LNCaP clone FGC (cell line): ENCODE data around the gene CA7.
"Not testable (repeated sequence)": the region's sequence is repeated elsewhere in the genome, so short reads cannot be mapped to it uniquely, and the experiment has no call there.

Experiments used
- DNase-seq: peaks from one replicate; pipeline ENCODE4 v3.0.0-alpha.2; 2011; ENCODE audit warnings: low read depth
- H3K4me3 ChIP-seq: 2 replicates; pipeline ENCODE4 v1.5.1; 2011; ENCODE audit warnings: mild to moderate bottlenecking, low read depth, low read length, control low read depth
- TF ChIP-seq, protein P1 (sequence below): IDR thresholded peaks from 2 replicates; pipeline ENCODE4 v1.5.1; 2012; ENCODE audit warnings: mild to moderate bottlenecking; ENCODE audit not compliant: control insufficient read depth, insufficient read depth; ENCODE audit errors: extremely low read depth

The CA7 gene

GRCh38 chr16:66857437-66857836, 13.2 kb downstream of the CA7 start:
- TF ChIP-seq, protein P1, sequence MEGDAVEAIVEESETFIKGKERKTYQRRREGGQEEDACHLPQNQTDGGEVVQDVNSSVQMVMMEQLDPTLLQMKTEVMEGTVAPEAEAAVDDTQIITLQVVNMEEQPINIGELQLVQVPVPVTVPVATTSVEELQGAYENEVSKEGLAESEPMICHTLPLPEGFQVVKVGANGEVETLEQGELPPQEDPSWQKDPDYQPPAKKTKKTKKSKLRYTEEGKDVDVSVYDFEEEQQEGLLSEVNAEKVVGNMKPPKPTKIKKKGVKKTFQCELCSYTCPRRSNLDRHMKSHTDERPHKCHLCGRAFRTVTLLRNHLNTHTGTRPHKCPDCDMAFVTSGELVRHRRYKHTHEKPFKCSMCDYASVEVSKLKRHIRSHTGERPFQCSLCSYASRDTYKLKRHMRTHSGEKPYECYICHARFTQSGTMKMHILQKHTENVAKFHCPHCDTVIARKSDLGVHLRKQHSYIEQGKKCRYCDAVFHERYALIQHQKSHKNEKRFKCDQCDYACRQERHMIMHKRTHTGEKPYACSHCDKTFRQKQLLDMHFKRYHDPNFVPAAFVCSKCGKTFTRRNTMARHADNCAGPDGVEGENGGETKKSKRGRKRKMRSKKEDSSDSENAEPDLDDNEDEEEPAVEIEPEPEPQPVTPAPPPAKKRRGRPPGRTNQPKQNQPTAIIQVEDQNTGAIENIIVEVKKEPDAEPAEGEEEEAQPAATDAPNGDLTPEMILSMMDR, result no peak
- DNase-seq, result no peak
- H3K4me3 ChIP-seq, result no peak overlapping the region

DNA sequence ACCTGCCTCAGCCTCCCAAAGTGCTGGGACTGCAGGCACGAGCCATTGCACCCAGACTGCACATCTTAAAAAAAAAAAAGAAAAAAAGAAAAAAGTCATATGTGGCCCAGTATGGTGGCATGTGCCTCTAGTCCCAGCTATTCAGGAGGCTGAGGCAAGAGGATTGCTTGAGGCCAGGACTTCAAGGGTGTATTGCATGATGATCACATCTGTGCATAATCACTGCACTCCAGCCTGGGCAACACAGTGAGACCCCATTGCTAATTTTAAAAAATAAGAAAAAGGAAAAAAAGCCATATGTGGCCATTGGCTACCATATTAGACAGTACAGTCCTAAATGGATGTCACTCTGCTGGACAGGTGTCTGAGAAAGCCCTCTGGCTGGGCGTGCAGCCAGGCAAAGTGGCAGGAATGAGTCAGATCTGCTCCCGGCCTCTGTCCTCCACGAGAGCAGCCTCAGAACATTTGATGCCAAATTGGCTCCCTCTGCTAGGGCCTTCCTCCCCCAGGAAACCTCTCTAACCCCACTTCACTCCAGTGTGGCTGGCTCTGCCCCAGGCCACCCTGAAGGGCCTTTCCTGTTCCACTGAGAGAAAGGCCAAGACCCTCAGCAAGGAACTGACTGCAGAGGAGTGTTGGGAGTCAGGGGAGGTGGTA, 14.7 kb downstream of the CA7 start:
- peak; percentile 28 for DNase-seq
- H3K4me3 ChIP-seq, result no peak overlapping the region
- TF ChIP-seq, protein P1, result no peak

DNA sequence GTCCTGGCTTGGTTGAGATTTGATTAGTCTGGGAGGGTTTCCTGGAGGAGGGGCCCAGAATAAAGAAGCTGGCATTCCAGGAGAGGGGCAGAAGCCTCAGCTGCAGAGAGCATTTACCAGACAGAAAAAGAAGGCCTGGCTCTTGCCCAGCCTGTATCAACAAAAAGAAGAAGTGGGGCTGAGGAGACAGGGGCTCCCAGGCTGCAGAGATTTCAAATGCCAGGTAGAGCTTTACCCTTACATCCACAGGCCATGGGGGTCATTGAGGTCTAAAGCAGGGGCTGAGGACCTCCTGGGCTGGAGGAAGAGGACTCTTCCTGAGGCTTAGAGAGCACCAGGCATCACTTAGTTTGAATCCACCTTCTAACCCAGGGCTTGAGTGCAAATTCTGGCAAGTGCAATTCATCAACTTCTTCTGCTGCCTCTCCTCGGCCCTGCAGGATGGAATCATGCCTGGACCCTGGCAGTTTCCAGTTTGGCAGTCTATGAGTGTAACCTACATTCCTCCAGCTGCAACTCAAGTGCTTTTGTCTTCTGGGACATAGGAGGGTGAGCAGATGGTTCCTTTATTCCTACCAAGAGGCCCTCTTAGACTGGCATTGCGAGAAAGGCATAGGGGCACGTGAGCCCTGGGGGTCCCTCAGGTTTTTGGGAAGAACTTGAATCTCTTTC, 15.3 kb downstream of the CA7 start:
- no peak overlapping the region for H3K4me3 ChIP-seq
- DNase-seq, result no peak
- TF ChIP-seq, protein P1, result no peak

DNA sequence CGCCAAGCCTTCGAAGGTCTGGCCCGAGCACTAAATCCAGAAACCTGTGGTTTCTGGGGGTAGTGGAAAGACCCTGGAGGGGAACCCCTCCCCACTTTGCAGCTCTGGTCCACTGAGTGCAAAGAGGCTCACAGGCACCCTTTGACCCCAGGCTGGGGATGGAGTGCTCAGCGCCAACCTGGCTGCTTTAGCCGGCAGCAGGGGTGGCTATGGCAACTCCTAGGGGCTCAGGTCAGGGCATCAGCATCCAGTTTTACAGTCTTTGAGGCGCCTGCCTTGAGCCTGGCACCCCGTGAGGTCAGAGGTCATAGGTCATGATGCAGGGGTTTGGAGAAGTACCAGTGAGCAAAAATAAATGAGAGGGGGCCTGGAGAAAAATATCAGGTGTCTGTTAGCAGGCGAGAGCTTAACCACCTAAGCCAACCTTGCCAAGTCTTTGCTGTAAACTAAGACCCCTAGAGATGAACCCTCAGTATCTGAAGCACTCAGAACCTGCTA, 17.9 kb downstream of the CA7 start:
- no peak for DNase-seq
- TF ChIP-seq, protein P1, result no peak
- H3K4me3 ChIP-seq, result no peak overlapping the region

DNA sequence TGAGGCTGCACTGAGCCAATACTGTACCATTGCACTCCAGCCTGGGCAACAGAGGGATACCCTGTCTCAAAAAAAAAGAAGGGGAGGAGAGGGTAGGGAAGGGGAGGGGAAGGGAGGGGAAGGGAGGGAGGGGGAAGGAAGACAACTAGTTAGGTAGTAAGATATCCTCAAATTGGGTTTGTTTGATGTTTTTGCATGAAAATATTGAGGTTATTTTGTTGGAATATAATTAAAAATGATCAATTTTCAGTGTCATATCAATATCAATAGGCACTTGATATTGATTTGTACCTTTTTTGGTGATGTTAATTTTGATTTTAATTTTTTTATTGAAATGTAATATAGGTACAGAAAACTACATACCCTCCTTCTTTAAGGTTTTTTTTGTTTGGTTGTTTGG, 19.5 kb downstream of the CA7 start:
- TF ChIP-seq, protein P1, result no peak
- DNase-seq, result no peak
- H3K4me3 ChIP-seq, result no peak overlapping the region

DNA sequence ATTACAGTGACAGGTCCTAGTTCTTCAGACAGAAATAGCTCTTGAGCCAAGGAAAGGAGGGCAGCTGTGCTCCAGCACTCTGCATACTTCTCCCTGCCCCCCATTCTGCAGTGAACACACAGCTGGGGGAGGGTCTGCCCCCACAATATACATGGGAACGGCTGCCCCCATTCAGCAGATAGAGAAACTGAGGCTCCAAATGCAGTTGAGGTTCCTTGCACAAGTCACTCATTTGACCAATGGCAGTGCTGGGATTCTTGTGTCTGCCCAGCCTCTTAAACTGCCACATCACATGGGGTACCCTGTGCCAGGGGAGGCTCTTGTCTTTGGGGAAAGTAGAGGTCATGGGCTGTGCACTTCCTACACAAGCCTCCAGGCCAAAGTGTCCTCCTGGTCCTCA, 25.2 kb downstream of the CA7 start:
- TF ChIP-seq, protein P1, result no peak
- no peak overlapping the region for H3K4me3 ChIP-seq
- DNase-seq, result no peak

GRCh38 chr16:66871363-66871762, 27.1 kb downstream of the CA7 start:
- not testable (repeated sequence) for DNase-seq, H3K4me3 ChIP-seq
